Measurements from ENCODE around the gene TBC1D10A.

Gene TBC1D10A

GRCh38 chr22:30277547-30278344, 49.0 kb downstream of the TBC1D10A start:
- no peaks in the 10 kb centered on the region for H3K36me3 ChIP-seq (ENCODE audit: control insufficient read depth, low read depth, low read length)
- H3K27ac ChIP-seq (ENCODE audit: low read length): no peak overlapping the region
- H3K9me3 ChIP-seq (ENCODE audit: control insufficient read depth, low read depth, low read length): no peaks in the 10 kb centered on the region
- H3K27me3 ChIP-seq (ENCODE audit: control insufficient read depth, insufficient read depth, low read length): no peaks in the 10 kb centered on the region
- no peaks in the 10 kb centered on the region for H3K4me1 ChIP-seq (ENCODE audit: control insufficient read depth, low read depth, low read length)
- no peak overlapping the region for H3K9ac ChIP-seq (ENCODE audit: low read length)
- H3K4me3 ChIP-seq (ENCODE audit: low read length): no peak overlapping the region

GRCh38 chr22:30276039-30276438, 50.7 kb downstream of the TBC1D10A start:
- no peaks in the 10 kb centered on the region for H3K4me1 ChIP-seq (ENCODE audit: control insufficient read depth, low read depth, low read length)
- H3K9me3 ChIP-seq (ENCODE audit: control insufficient read depth, low read depth, low read length): no peaks in the 10 kb centered on the region
- no peak overlapping the region for H3K4me3 ChIP-seq (ENCODE audit: low read length)
- H3K36me3 ChIP-seq (ENCODE audit: control insufficient read depth, low read depth, low read length): no peaks in the 10 kb centered on the region
- no peak overlapping the region for H3K27ac ChIP-seq (ENCODE audit: low read length)
- no peaks in the 10 kb centered on the region for H3K27me3 ChIP-seq (ENCODE audit: control insufficient read depth, insufficient read depth, low read length)
- no peak overlapping the region for H3K9ac ChIP-seq (ENCODE audit: low read length)

GRCh38 chr22:30275625-30276024, 51.1 kb downstream of the TBC1D10A start:
- H3K27ac ChIP-seq (ENCODE audit: low read length): no peak overlapping the region
- H3K36me3 ChIP-seq (ENCODE audit: control insufficient read depth, low read depth, low read length): no peaks in the 10 kb centered on the region
- no peak overlapping the region for H3K4me3 ChIP-seq (ENCODE audit: low read length)
- no peaks in the 10 kb centered on the region for H3K9me3 ChIP-seq (ENCODE audit: control insufficient read depth, low read depth, low read length)
- no peak overlapping the region for H3K9ac ChIP-seq (ENCODE audit: low read length)
- H3K27me3 ChIP-seq (ENCODE audit: control insufficient read depth, insufficient read depth, low read length): no peaks in the 10 kb centered on the region
- H3K4me1 ChIP-seq (ENCODE audit: control insufficient read depth, low read depth, low read length): no peaks in the 10 kb centered on the region

GRCh38 chr22:30274437-30274812, 52.3 kb downstream of the TBC1D10A start:
- Histone ChIP-seq H3K4me1 (ENCODE audit: control insufficient read depth, low read depth, low read length) (no peaks in the 10 kb centered on the region), H3K9me3 (ENCODE audit: control insufficient read depth, low read depth, low read length) (no peaks in the 10 kb centered on the region), H3K36me3 (ENCODE audit: control insufficient read depth, low read depth, low read length) (no peaks in the 10 kb centered on the region), H3K9ac (ENCODE audit: low read length) (no peak overlapping the region), H3K27ac (ENCODE audit: low read length) (no peak overlapping the region), H3K27me3 (ENCODE audit: control insufficient read depth, insufficient read depth, low read length) (no peaks in the 10 kb centered on the region), H3K4me3 (ENCODE audit: low read length) (no peak overlapping the region)

- Histone ChIP-seq H3K36me3 (ENCODE audit: control insufficient read depth, low read depth, low read length) (no peaks in the 10 kb centered on the region), H3K27ac (ENCODE audit: low read length) (no peak overlapping the region)
Observed at GRCh38 chr22:30273711-30274436, 52.9 kb downstream of the TBC1D10A start.

GRCh38 chr22:30272781-30273601, 53.8 kb downstream of the TBC1D10A start:
- H3K36me3 ChIP-seq (ENCODE audit: control insufficient read depth, low read depth, low read length): no peaks in the 10 kb centered on the region
- H3K4me1 ChIP-seq (ENCODE audit: control insufficient read depth, low read depth, low read length): no peaks in the 10 kb centered on the region
- no peak overlapping the region for H3K4me3 ChIP-seq (ENCODE audit: low read length)
- H3K27ac ChIP-seq (ENCODE audit: low read length): no peak overlapping the region
- H3K9me3 ChIP-seq (ENCODE audit: control insufficient read depth, low read depth, low read length): no peaks in the 10 kb centered on the region
- H3K27me3 ChIP-seq (ENCODE audit: control insufficient read depth, insufficient read depth, low read length): no peaks in the 10 kb centered on the region
- H3K9ac ChIP-seq (ENCODE audit: low read length): no peak overlapping the region

More at GRCh38 chr22:30273711-30274436, 52.9 kb downstream of the TBC1D10A start:
- Histone ChIP-seq H3K4me1 (ENCODE audit: control insufficient read depth, low read depth, low read length) (no peaks in the 10 kb centered on the region), H3K9ac (ENCODE audit: low read length) (no peak overlapping the region), H3K9me3 (ENCODE audit: control insufficient read depth, low read depth, low read length) (no peaks in the 10 kb centered on the region), H3K27me3 (ENCODE audit: control insufficient read depth, insufficient read depth, low read length) (no peaks in the 10 kb centered on the region), H3K4me3 (ENCODE audit: low read length) (no peak overlapping the region)

- H3K36me3 ChIP-seq (ENCODE audit: control insufficient read depth, low read depth, low read length): no peaks in the 10 kb centered on the region
- H3K9ac ChIP-seq (ENCODE audit: low read length): no peak overlapping the region
- no peaks in the 10 kb centered on the region for H3K27me3 ChIP-seq (ENCODE audit: control insufficient read depth, insufficient read depth, low read length)
- H3K4me1 ChIP-seq (ENCODE audit: control insufficient read depth, low read depth, low read length): no peaks in the 10 kb centered on the region
- no peak overlapping the region for H3K27ac ChIP-seq (ENCODE audit: low read length)
- H3K9me3 ChIP-seq (ENCODE audit: control insufficient read depth, low read depth, low read length): no peaks in the 10 kb centered on the region
- no peak overlapping the region for H3K4me3 ChIP-seq (ENCODE audit: low read length)
Observed at GRCh38 chr22:30270832-30271231, 55.9 kb downstream of the TBC1D10A start.

- Histone ChIP-seq H3K4me1 (ENCODE audit: control insufficient read depth, low read depth, low read length) (no peaks in the 10 kb centered on the region), H3K9ac (ENCODE audit: low read length) (no peak overlapping the region), H3K36me3 (ENCODE audit: control insufficient read depth, low read depth, low read length) (no peaks in the 10 kb centered on the region), H3K9me3 (ENCODE audit: control insufficient read depth, low read depth, low read length) (no peaks in the 10 kb centered on the region), H3K27ac (ENCODE audit: low read length) (no peak overlapping the region), H3K27me3 (ENCODE audit: control insufficient read depth, insufficient read depth, low read length) (peaks cover 3% of the 10 kb centered on the region), H3K4me3 (ENCODE audit: low read length) (no peak overlapping the region)
Observed at GRCh38 chr22:30268331-30268730, 58.4 kb downstream of the TBC1D10A start.

- Histone ChIP-seq H3K36me3 (ENCODE audit: control insufficient read depth, low read depth, low read length) (no peaks in the 10 kb centered on the region), H3K27me3 (ENCODE audit: control insufficient read depth, insufficient read depth, low read length) (peaks cover 6% of the 10 kb centered on the region), H3K4me3 (ENCODE audit: low read length) (no peak overlapping the region), H3K9ac (ENCODE audit: low read length) (no peak overlapping the region), H3K9me3 (ENCODE audit: control insufficient read depth, low read depth, low read length) (no peaks in the 10 kb centered on the region), H3K27ac (ENCODE audit: low read length) (no peak overlapping the region), H3K4me1 (ENCODE audit: control insufficient read depth, low read depth, low read length) (no peaks in the 10 kb centered on the region)
Observed at GRCh38 chr22:30267382-30268302, 59.1 kb downstream of the TBC1D10A start.

GRCh38 chr22:30266445-30267381, 60.0 kb downstream of the TBC1D10A start, which contains the start of gene OSM:
Gene OSM (minus strand): TSS chr22:30266851. CDS start chr22:30266799, 52 bp downstream.
- Histone ChIP-seq H3K27ac (ENCODE audit: low read length) (no peak within 1 kb of the TSS), H3K36me3 (ENCODE audit: control insufficient read depth, low read depth, low read length) (no peaks in the 10 kb centered on the region), H3K9me3 (ENCODE audit: control insufficient read depth, low read depth, low read length) (no peaks in the 10 kb centered on the region), H3K4me3 (ENCODE audit: low read length) (no peak within 1 kb of the TSS), H3K27me3 (ENCODE audit: control insufficient read depth, insufficient read depth, low read length) (peaks cover 6% of the 10 kb centered on the region), H3K4me1 (ENCODE audit: control insufficient read depth, low read depth, low read length) (no peaks in the 10 kb centered on the region), H3K9ac (ENCODE audit: low read length) (no peak within 1 kb of the TSS)
